B cell (primary cell): ENCODE data around the gene CDC73. TPM values are rescaled to one million over a fixed set of nuclear protein-coding genes. Genes with fewer than 3 reads are reported as not detected.

Experiments used
- ATAC-seq: fragments of 200-7000 bp; cut with Tn5 transposase; one replicate; pipeline ENCODE4 v1.10.0; 2021; ENCODE audit warnings: low read depth, mild to moderate bottlenecking, moderate number of reproducible peaks, moderate library complexity
- CTCF ChIA-PET: fragments of 350-600 bp; sonication (Branson Sonifier 250); formaldehyde crosslinking; loops from one replicate; lab custom pipeline; 2021; ENCODE audit warnings: antibody characterized with exemption, inconsistent platforms; lab: Charles Lee
- POLR2A ChIA-PET: fragments of 350-600 bp; sonication (Branson Sonifier 250); formaldehyde crosslinking; loops from one replicate; lab custom pipeline; 2021; ENCODE audit warnings: antibody characterized with exemption; lab: Charles Lee
- DNase-seq: peaks from one replicate; pipeline ENCODE4 v3.0.0; 2013
- H2AFZ ChIP-seq: 2 replicates; pipeline ENCODE4 v1.6.1; 2012; ENCODE audit warnings: mild to moderate bottlenecking, low read depth, low read length; ENCODE audit not compliant: insufficient read depth, poor library complexity, severe bottlenecking
- H3K27ac ChIP-seq, 2 donors: 1 replicate in 1 of 2; 2 replicates in 1 of 2; pipeline ENCODE4 v1.5.1; 2012 to 2013; ENCODE audit warnings: low read length in 2 of 2, mild to moderate bottlenecking in 2 of 2, moderate library complexity in 1 of 2
- H3K27me3 ChIP-seq, 4 experiments: fragments of 200-600 bp in 1 of 4; sonication (generic) in 1 of 4; replicated peaks in 1 of 4; 1 replicate in 2 of 4; 2 replicates in 2 of 4; pipeline versions ENCODE4 v1.6.1 to v1.7.0; 2013 to 2016; ENCODE audit warnings: low read length in 3 of 4, mild to moderate bottlenecking in 2 of 4, mixed read lengths in 1 of 4, moderate library complexity in 1 of 4; ENCODE audit not compliant: insufficient read depth in 4 of 4, control insufficient read depth in 3 of 4; ENCODE audit errors: control extremely low read depth in 1 of 4
- H3K36me3 ChIP-seq, 2 experiments: replicated peaks in 1 of 2; 1 replicate in 1 of 2; 2 replicates in 1 of 2; pipeline versions ENCODE4 v1.6.1 to v1.7.1; 2013; ENCODE audit warnings: low read length in 1 of 2; ENCODE audit not compliant: insufficient read depth in 2 of 2, control insufficient read depth in 1 of 2; ENCODE audit errors: control extremely low read depth in 1 of 2, extremely low read depth in 1 of 2
- H3K4me1 ChIP-seq, 2 donors: fragments of 200-600 bp in 1 of 2; sonication (generic) in 1 of 2; 1 replicate in 1 of 2; 2 replicates in 1 of 2; pipeline versions ENCODE4 v1.5.1 to v1.6.1; 2013 to 2017; ENCODE audit warnings: low read length in 2 of 2; ENCODE audit not compliant: control insufficient read depth in 2 of 2, insufficient read depth in 2 of 2
- H3K4me2 ChIP-seq: replicated peaks from 2 replicates; pipeline ENCODE3; 2012; ENCODE audit warnings: mild to moderate bottlenecking, low read depth, low read length; ENCODE audit not compliant: poor library complexity, severe bottlenecking
- H3K4me3 ChIP-seq, 5 experiments: fragments of 200-600 bp in 1 of 5; sonication (generic) in 1 of 5; 1 replicate in 3 of 5; 2 replicates in 2 of 5; pipeline versions ENCODE4 v1.5.1 to v1.7.0; 2011 to 2016; ENCODE audit warnings: low read length in 4 of 5, mild to moderate bottlenecking in 4 of 5, low read depth in 2 of 5, control low read depth in 1 of 5, moderate library complexity in 1 of 5; ENCODE audit not compliant: insufficient read depth in 1 of 5; ENCODE audit errors: control extremely low read depth in 1 of 5, extremely low read depth in 1 of 5
- H3K79me2 ChIP-seq: fragments of 200-600 bp; sonication (generic); one replicate; pipeline ENCODE4 v1.6.0; 2016; ENCODE audit warnings: low read length; ENCODE audit not compliant: control insufficient read depth, insufficient read depth
- H3K9ac ChIP-seq: fragments of 200-600 bp; sonication (generic); 2 replicates; pipeline ENCODE4 v1.6.1; 2017; ENCODE audit warnings: mild to moderate bottlenecking, low read length, moderate library complexity
- H3K9me3 ChIP-seq, 3 donors: one replicate each; pipeline versions ENCODE4 v1.6.1 to v1.7.1; 2013; ENCODE audit warnings: low read length in 2 of 3; ENCODE audit not compliant: control insufficient read depth in 2 of 3, insufficient read depth in 1 of 3; ENCODE audit errors: control extremely low read depth in 1 of 3
- H4K20me1 ChIP-seq: 2 replicates; pipeline ENCODE4 v1.6.0; 2012; ENCODE audit warnings: mild to moderate bottlenecking, low read length; ENCODE audit not compliant: insufficient read depth, control insufficient read depth, poor library complexity, severe bottlenecking
- H3K27ac Mint-ChIP-seq: one replicate; pipeline ENCODE4 v1.8.0; 2021; ENCODE audit warnings: mixed read lengths
- H3K27me3 Mint-ChIP-seq: one replicate; pipeline ENCODE4 v1.8.0; 2021; ENCODE audit warnings: mixed read lengths
- H3K4me1 Mint-ChIP-seq: one replicate; pipeline ENCODE4 v1.8.0; 2021; ENCODE audit warnings: mixed read lengths
- H3K4me3 Mint-ChIP-seq: one replicate; pipeline ENCODE4 v1.8.0; 2021; ENCODE audit warnings: mixed read lengths
- H3K9me3 Mint-ChIP-seq: one replicate; pipeline ENCODE4 v1.8.0; 2022; ENCODE audit warnings: mixed read lengths; ENCODE audit not compliant: insufficient read depth
- EZH2 ChIP-seq: IDR thresholded peaks from 2 replicates; pipeline ENCODE4 v1.6.1; 2012; ENCODE audit warnings: borderline replicate concordance, low read depth, mild to moderate bottlenecking, moderate library complexity, low read length; ENCODE audit not compliant: insufficient read depth, poor library complexity, severe bottlenecking
- WGBS: methylation state at CpG from one replicate; pipeline ENCODE4 v1.1.5; 2013; ENCODE audit warnings: missing lambda C conversion rate; ENCODE audit not compliant: insufficient coverage; 5-methylcytosine and 5-hydroxymethylcytosine counted together
- intact Hi-C: fragments of 100-400 bp; cut with micrococcal nuclease; formaldehyde crosslinking; loops from one replicate; pipeline ENCODE4 v1.10.0; 2022
- polyA plus RNA-seq: library from polyadenylated mRNA; depleted of rRNA; stranded (reverse); fragments of >200 nt; gene quantifications from 2 replicates; pipeline ENCODE4 v1.2.3, GENCODE V29; 2012
- total RNA-seq, 2 donors: library from RNA; stranded (reverse); fragments of 120-200 nt in 1 of 2; gene quantifications; 1 replicate in 1 of 2; 2 replicates in 1 of 2; pipeline versions ENCODE4 v1.2.3 to v1.2.4, GENCODE V29; 2013 to 2022
- TF ChIP-seq, protein P1 (sequence below): fragments of 200-600 bp; IDR thresholded peaks from one replicate; pipeline ENCODE4 v1.8.0; 2022; ENCODE audit warnings: antibody characterized with exemption, mild to moderate bottlenecking

Gene CDC73
- total and polyA plus RNA-seq, 2 donors (not counting 1 experiment from before 2014, with no cell fraction given), result 6.1 to 71.7 TPM

DNA sequence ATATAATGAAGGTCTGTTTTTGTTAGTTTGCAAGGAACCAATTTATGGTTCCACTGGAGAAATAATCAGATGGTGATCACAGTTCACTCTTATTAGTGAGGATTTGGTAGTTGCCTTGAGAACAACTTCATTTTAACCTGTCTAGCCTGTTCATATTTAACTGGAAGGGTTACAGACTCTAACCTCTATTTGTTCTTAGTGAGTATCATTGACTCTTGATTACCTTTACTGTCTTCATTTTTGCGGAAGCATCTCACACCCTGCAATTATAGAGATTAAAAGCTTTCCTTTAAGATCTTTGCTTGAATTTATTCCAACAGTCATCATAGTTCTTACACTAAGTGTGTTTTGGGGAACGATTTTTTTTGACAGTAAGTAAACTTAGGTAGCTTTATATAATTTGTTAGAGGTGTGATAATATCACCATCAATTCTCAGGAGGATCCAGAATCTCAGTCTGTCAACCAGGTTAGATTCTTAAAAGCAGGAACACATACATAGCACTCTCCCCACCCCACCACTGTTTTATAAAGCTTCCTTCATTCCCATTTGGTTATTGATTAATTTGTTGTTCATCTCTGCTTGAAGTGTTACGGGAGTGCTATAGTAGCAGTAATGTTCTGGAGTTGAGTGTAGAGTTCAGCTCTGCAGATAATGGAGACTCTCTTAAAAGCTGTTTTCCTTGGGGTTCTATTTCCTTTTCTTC is 34.4 kb downstream of the CDC73 start:
- Histone ChIP-seq H3K36me3 (peaks cover 12 to 21% of the 10 kb centered on the region in 2 experiments), H3K9me3 (no peaks in the 10 kb centered on the region), H3K9ac (no peak overlapping the region), H3K4me2 (no peak overlapping the region), H3K79me2 (peaks cover 4% of the 10 kb centered on the region), H3K27me3 (no peaks in the 10 kb centered on the region), H2AFZ (no peak overlapping the region), H4K20me1 (peaks cover 4% of the 10 kb centered on the region), H3K4me3 (no peak overlapping the region), H3K27ac (no peak overlapping the region), H3K4me1 (no peaks in the 10 kb centered on the region)
- ChIA-PET POLR2A (no interaction called here), CTCF (no interaction called here)
- H3K4me3 Mint-ChIP-seq, result no peak overlapping the region
- H3K27ac Mint-ChIP-seq, result no peak overlapping the region
- H3K27me3 Mint-ChIP-seq, result no peaks in the 10 kb centered on the region
- intact Hi-C loops, result no loop called here
- TF ChIP-seq EZH2, result no peak
- TF ChIP-seq, protein P1, sequence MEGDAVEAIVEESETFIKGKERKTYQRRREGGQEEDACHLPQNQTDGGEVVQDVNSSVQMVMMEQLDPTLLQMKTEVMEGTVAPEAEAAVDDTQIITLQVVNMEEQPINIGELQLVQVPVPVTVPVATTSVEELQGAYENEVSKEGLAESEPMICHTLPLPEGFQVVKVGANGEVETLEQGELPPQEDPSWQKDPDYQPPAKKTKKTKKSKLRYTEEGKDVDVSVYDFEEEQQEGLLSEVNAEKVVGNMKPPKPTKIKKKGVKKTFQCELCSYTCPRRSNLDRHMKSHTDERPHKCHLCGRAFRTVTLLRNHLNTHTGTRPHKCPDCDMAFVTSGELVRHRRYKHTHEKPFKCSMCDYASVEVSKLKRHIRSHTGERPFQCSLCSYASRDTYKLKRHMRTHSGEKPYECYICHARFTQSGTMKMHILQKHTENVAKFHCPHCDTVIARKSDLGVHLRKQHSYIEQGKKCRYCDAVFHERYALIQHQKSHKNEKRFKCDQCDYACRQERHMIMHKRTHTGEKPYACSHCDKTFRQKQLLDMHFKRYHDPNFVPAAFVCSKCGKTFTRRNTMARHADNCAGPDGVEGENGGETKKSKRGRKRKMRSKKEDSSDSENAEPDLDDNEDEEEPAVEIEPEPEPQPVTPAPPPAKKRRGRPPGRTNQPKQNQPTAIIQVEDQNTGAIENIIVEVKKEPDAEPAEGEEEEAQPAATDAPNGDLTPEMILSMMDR, result no peak
- no CpG with 5 or more reads among the region's 3 CpGs for WGBS
- peaks cover 1% of the 10 kb centered on the region for H3K4me1 Mint-ChIP-seq
- ATAC-seq, result no peak
- H3K9me3 Mint-ChIP-seq, result no peaks in the 10 kb centered on the region
- no peak for DNase-seq

DNA sequence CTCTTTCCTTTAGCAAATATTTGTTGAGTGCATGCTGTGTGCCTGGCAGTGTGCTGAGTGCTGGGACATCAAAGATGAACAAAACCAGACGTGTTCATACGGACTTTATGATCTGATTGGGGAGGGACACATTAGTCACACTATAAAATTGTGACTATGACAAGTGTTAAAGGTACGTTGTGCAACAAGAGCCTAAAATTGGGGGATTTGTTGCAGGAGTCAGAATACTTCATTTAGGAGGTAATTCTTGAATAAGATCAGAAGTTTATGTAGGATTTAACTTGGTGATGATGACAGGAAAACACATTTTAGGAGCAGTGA is 35.0 kb downstream of the CDC73 start:
- H3K4me2 ChIP-seq, result no peak overlapping the region
- H3K9ac ChIP-seq, result no peak overlapping the region
- H3K79me2 ChIP-seq, result no peaks in the 10 kb centered on the region
- ChIA-PET CTCF (interaction anchor here (1.4 kb wide), 1 partner anchor 14 kb away, joined by 4 read pairs; no protein-coding TSS in a partner anchor), POLR2A (no interaction called here)
- no peak overlapping the region for H3K4me3 ChIP-seq
- DNase-seq (no peak), ATAC-seq (no peak)
- no peak overlapping the region for H3K4me3 Mint-ChIP-seq
- H2AFZ ChIP-seq, result no peak overlapping the region
- no peaks in the 10 kb centered on the region for H3K9me3 Mint-ChIP-seq
- H4K20me1 ChIP-seq, result peaks cover 4% of the 10 kb centered on the region
- H3K27me3 Mint-ChIP-seq, result no peaks in the 10 kb centered on the region
- no peaks in the 10 kb centered on the region for H3K4me1 ChIP-seq
- H3K4me1 Mint-ChIP-seq, result peaks cover 1% of the 10 kb centered on the region
- H3K36me3 ChIP-seq, result peaks cover 10 to 20% of the 10 kb centered on the region in 2 experiments
- no peaks in the 10 kb centered on the region for H3K27me3 ChIP-seq
- H3K9me3 ChIP-seq, result no peaks in the 10 kb centered on the region
- intact Hi-C loops, result no loop called here
- H3K27ac ChIP-seq, result no peak overlapping the region
- WGBS, result 100% methylated on average over 1 of the region's 3 CpGs
- TF ChIP-seq, protein P1, result no peak
- TF ChIP-seq EZH2, result no peak
- H3K27ac Mint-ChIP-seq, result no peak overlapping the region
